ENCODE results near the gene DNM3.

Gene DNM3

GRCh38 chr1:171867236-171867635, 25.9 kb downstream of the DNM3 start:
- in situ Hi-C loops (cut with HindIII; ENCODE audit: low sequenced_read_pairs) = no loop called here

- in situ Hi-C loops (cut with HindIII; ENCODE audit: low sequenced_read_pairs) = no loop called here
Measured at GRCh38 chr1:171868217-171868803, 27.0 kb downstream of the DNM3 start.

- in situ Hi-C loops (cut with HindIII; ENCODE audit: low sequenced_read_pairs) = no loop called here
Measured at GRCh38 chr1:171869097-171869496, 27.8 kb downstream of the DNM3 start.

- in situ Hi-C loops (cut with HindIII; ENCODE audit: low sequenced_read_pairs) = no loop called here
Measured at GRCh38 chr1:171871848-171872247, 30.6 kb downstream of the DNM3 start.

- in situ Hi-C loops (cut with HindIII; ENCODE audit: low sequenced_read_pairs) = no loop called here
Measured at GRCh38 chr1:171872430-171872829, 31.1 kb downstream of the DNM3 start.

- in situ Hi-C loops (cut with HindIII; ENCODE audit: low sequenced_read_pairs) = no loop called here
Measured at GRCh38 chr1:171873664-171874063, 32.4 kb downstream of the DNM3 start.

GRCh38 chr1:171877701-171878100, 36.4 kb downstream of the DNM3 start:
- in situ Hi-C loops (cut with HindIII; ENCODE audit: low sequenced_read_pairs) = no loop called here

GRCh38 chr1:171879556-171879955, 38.3 kb downstream of the DNM3 start:
- in situ Hi-C loops (cut with HindIII; ENCODE audit: low sequenced_read_pairs) = no loop called here

- in situ Hi-C loops (cut with HindIII; ENCODE audit: low sequenced_read_pairs) = loop anchor here (10.0 kb wide), 1 partner anchor 63 kb away; no protein-coding TSS in a partner anchor
Measured at GRCh38 chr1:171881442-171881841, 40.1 kb downstream of the DNM3 start.

- in situ Hi-C loops (cut with HindIII; ENCODE audit: low sequenced_read_pairs) = loop anchor here (10.0 kb wide), 1 partner anchor 61 kb away; no protein-coding TSS in a partner anchor
Measured at GRCh38 chr1:171883849-171884248, 42.6 kb downstream of the DNM3 start.

- in situ Hi-C loops (cut with HindIII; ENCODE audit: low sequenced_read_pairs) = loop anchor here (10.0 kb wide), 1 partner anchor 60 kb away; no protein-coding TSS in a partner anchor
Measured at GRCh38 chr1:171884475-171884874, 43.2 kb downstream of the DNM3 start.

GRCh38 chr1:171890131-171890530, 48.8 kb downstream of the DNM3 start:
- in situ Hi-C loops (cut with HindIII; ENCODE audit: low sequenced_read_pairs) = no loop called here

- in situ Hi-C loops (cut with HindIII; ENCODE audit: low sequenced_read_pairs) = no loop called here
Measured at GRCh38 chr1:171896936-171897703, 55.8 kb downstream of the DNM3 start.

- in situ Hi-C loops (cut with HindIII; ENCODE audit: low sequenced_read_pairs) = no loop called here
Measured at GRCh38 chr1:171898941-171899340, 57.6 kb downstream of the DNM3 start.

GRCh38 chr1:171899838-171900237, 58.5 kb downstream of the DNM3 start:
- in situ Hi-C loops (cut with HindIII; ENCODE audit: low sequenced_read_pairs) = no loop called here

- in situ Hi-C loops (cut with HindIII; ENCODE audit: low sequenced_read_pairs) = no loop called here
Measured at GRCh38 chr1:171901245-171901644, 59.9 kb downstream of the DNM3 start.

GRCh38 chr1:171902527-171902926, 61.2 kb downstream of the DNM3 start:
- in situ Hi-C loops (cut with HindIII; ENCODE audit: low sequenced_read_pairs) = no loop called here

- in situ Hi-C loops (cut with HindIII; ENCODE audit: low sequenced_read_pairs) = no loop called here
Measured at GRCh38 chr1:171904778-171905450, 63.6 kb downstream of the DNM3 start.

GRCh38 chr1:171909711-171910110, 68.4 kb downstream of the DNM3 start:
- in situ Hi-C loops (cut with HindIII; ENCODE audit: low sequenced_read_pairs) = no loop called here

GRCh38 chr1:171910786-171911185, 69.5 kb downstream of the DNM3 start:
- in situ Hi-C loops (cut with HindIII; ENCODE audit: low sequenced_read_pairs) = no loop called here

GRCh38 chr1:171911506-171911905, 70.2 kb downstream of the DNM3 start:
- in situ Hi-C loops (cut with HindIII; ENCODE audit: low sequenced_read_pairs) = no loop called here
